Neural cell (in vitro differentiated cells): ENCODE results near the gene MYRIP. TPM values are rescaled to one million over a fixed set of nuclear protein-coding genes. Genes with fewer than 3 reads are reported as not detected.
"Not testable (repeated sequence)": the region's sequence is repeated elsewhere in the genome, so short reads cannot be mapped to it uniquely, and the experiment has no call there.

ENCODE experiments used
- H2AFZ ChIP-seq: fragments of 200-600, 300-800 bp; sonication (generic), shearing (Covaris generic); 2 replicates; pipeline ENCODE4 v1.6.0; 2014; ENCODE audit warnings: low read depth, mild to moderate bottlenecking, antibody characterized with exemption, low read length, moderate library complexity
- H3F3A ChIP-seq: fragments of 200-600 bp; shearing (Covaris generic); 2 replicates; pipeline ENCODE4 v1.6.1; 2016; ENCODE audit warnings: mild to moderate bottlenecking, moderate library complexity, mixed read lengths, antibody characterized with exemption, low read length; ENCODE audit not compliant: insufficient read depth, poor library complexity, severe bottlenecking
- H3K27ac ChIP-seq: fragments of 200-600, 300-800 bp; sonication (generic), shearing (Covaris generic); 2 replicates; pipeline ENCODE4 v1.5.1; 2014; ENCODE audit warnings: mild to moderate bottlenecking, low read length, moderate library complexity
- H3K27me3 ChIP-seq: fragments of 300-800, 200-600 bp; sonication (generic), shearing (Covaris generic); 2 replicates; pipeline ENCODE4 v1.6.0; 2014; ENCODE audit warnings: mild to moderate bottlenecking, low read depth, low read length, moderate library complexity; ENCODE audit not compliant: insufficient read depth
- H3K36me3 ChIP-seq: fragments of 300-800, 200-600 bp; sonication (generic), shearing (Covaris generic); 2 replicates; pipeline ENCODE4 v1.5.1; 2014; ENCODE audit warnings: mild to moderate bottlenecking, antibody characterized with exemption, low read length, moderate library complexity; ENCODE audit not compliant: insufficient read depth
- H3K4me2 ChIP-seq: fragments of 300-800, 200-600 bp; sonication (generic), shearing (Covaris generic); 2 replicates; pipeline ENCODE4 v1.6.0; 2014; ENCODE audit warnings: mild to moderate bottlenecking, low read length
- H3K4me3 ChIP-seq: fragments of 300-800, 200-600 bp; sonication (generic), shearing (Covaris generic); 2 replicates; pipeline ENCODE4 v1.5.1; 2014; ENCODE audit warnings: mild to moderate bottlenecking, low read length, moderate library complexity
- H3K79me2 ChIP-seq: fragments of 200-600 bp; shearing (Covaris generic); replicated peaks from 2 replicates; pipeline ENCODE4 v1.6.0; 2014; ENCODE audit warnings: mild to moderate bottlenecking, low read length, moderate library complexity; ENCODE audit not compliant: insufficient read depth
- H3K9ac ChIP-seq: fragments of 300-800, 200-600 bp; sonication (generic), shearing (Covaris generic); 2 replicates; pipeline ENCODE4 v1.6.1; 2016; ENCODE audit warnings: mild to moderate bottlenecking, low read length, mixed read lengths
- H3K9me2 ChIP-seq: fragments of 200-600 bp; shearing (Covaris generic); 2 replicates; pipeline ENCODE4 v1.6.1; 2016; ENCODE audit warnings: mild to moderate bottlenecking, low read length, mixed read lengths; ENCODE audit not compliant: insufficient read depth
- H3K9me3 ChIP-seq: fragments of 200-600, 300-800 bp; sonication (generic), shearing (Covaris generic); 2 replicates; pipeline ENCODE4 v1.6.1; 2016; ENCODE audit warnings: mild to moderate bottlenecking, mixed run types, low read length, moderate library complexity, mixed read lengths
- H4K20me1 ChIP-seq: fragments of 200-600 bp; shearing (Covaris generic); 2 replicates; pipeline ENCODE4 v1.6.1; 2016; ENCODE audit warnings: mild to moderate bottlenecking, mixed run types; ENCODE audit not compliant: insufficient read depth
- CTCF ChIP-seq: fragments of 450-650 bp; IDR thresholded peaks from 2 replicates; pipeline ENCODE4 v1.5.1; 2014; ENCODE audit warnings: antibody characterized with exemption, mild to moderate bottlenecking, moderate library complexity; ENCODE audit not compliant: poor library complexity, severe bottlenecking
- EP300 ChIP-seq: fragments of 450-650 bp; conservative IDR thresholded peaks from 2 replicates; pipeline ENCODE4 v1.6.1; 2014; ENCODE audit warnings: antibody characterized with exemption, mild to moderate bottlenecking, moderate library complexity; ENCODE audit not compliant: poor library complexity, severe bottlenecking
- EZH2 ChIP-seq: fragments of 200-600, 300-800 bp; shearing (Covaris generic), sonication (generic); IDR thresholded peaks from 2 replicates; pipeline ENCODE4 v1.6.1; 2014; ENCODE audit warnings: antibody characterized with exemption, low read length, borderline replicate concordance, mild to moderate bottlenecking; ENCODE audit not compliant: insufficient read depth, poor library complexity, severe bottlenecking
- MXI1 ChIP-seq: fragments of 450-650 bp; conservative IDR thresholded peaks from 2 replicates; pipeline ENCODE4 v1.6.1; 2014; ENCODE audit warnings: antibody characterized with exemption, mild to moderate bottlenecking; ENCODE audit not compliant: poor library complexity, severe bottlenecking
- POLR2AphosphoS5 ChIP-seq: IDR thresholded peaks from 2 replicates; pipeline ENCODE4 v1.6.1; 2012
- RAD21 ChIP-seq: fragments of 450-650 bp; conservative IDR thresholded peaks from 2 replicates; pipeline ENCODE4 v1.6.1; 2014; ENCODE audit warnings: antibody characterized with exemption, mild to moderate bottlenecking, moderate library complexity
- REST ChIP-seq: IDR thresholded peaks from 2 replicates; pipeline ENCODE4 v1.6.1; 2012; ENCODE audit warnings: borderline replicate concordance
- SMC3 ChIP-seq: fragments of 450-650 bp; conservative IDR thresholded peaks from 2 replicates; pipeline ENCODE4 v1.6.1; 2014; ENCODE audit warnings: antibody characterized with exemption, mild to moderate bottlenecking, moderate library complexity; ENCODE audit not compliant: poor library complexity
- TAF1 ChIP-seq: IDR thresholded peaks from 2 replicates; pipeline ENCODE4 v1.6.1; 2012; ENCODE audit warnings: low read depth
- polyA plus RNA-seq: library from polyadenylated mRNA; depleted of rRNA; stranded (reverse); fragments of >200 nt; gene quantifications from 2 replicates; pipeline ENCODE4 v1.2.3, GENCODE V29; 2014

MYRIP gene
- polyA plus RNA-seq, 1 donor from 2014 or later: 0.76 TPM

- no peaks in the 10 kb centered on the region for H3K27me3 ChIP-seq
- H3K4me3 ChIP-seq: no peak overlapping the region
- H2AFZ ChIP-seq: no peak overlapping the region
- H3K9me2 ChIP-seq: no peaks in the 10 kb centered on the region
- no peak overlapping the region for H3K4me2 ChIP-seq
- no peaks in the 10 kb centered on the region for H3F3A ChIP-seq
- no peaks in the 10 kb centered on the region for H3K79me2 ChIP-seq
- H3K9ac ChIP-seq: no peak overlapping the region
- no peaks in the 10 kb centered on the region for H3K36me3 ChIP-seq
- no peaks in the 10 kb centered on the region for H4K20me1 ChIP-seq
- TF ChIP-seq TAF1 (no peak), RAD21 (no peak), EP300 (no peak), SMC3 (no peak), EZH2 (no peak)
- H3K27ac ChIP-seq: no peak overlapping the region
- no peaks in the 10 kb centered on the region for H3K9me3 ChIP-seq
Measured at GRCh38 chr3:40022297-40022827, 213.0 kb downstream of the MYRIP start.

- Histone ChIP-seq H3K9me2 (no peaks in the 10 kb centered on the region), H3K9ac (no peak overlapping the region), H3K4me3 (no peak overlapping the region), H3F3A (no peaks in the 10 kb centered on the region), H3K4me2 (no peak overlapping the region), H4K20me1 (no peaks in the 10 kb centered on the region), H3K27me3 (no peaks in the 10 kb centered on the region), H2AFZ (no peak overlapping the region), H3K27ac (no peak overlapping the region), H3K79me2 (no peaks in the 10 kb centered on the region), H3K9me3 (no peaks in the 10 kb centered on the region), H3K36me3 (no peaks in the 10 kb centered on the region)
- TF ChIP-seq POLR2AphosphoS5: no peak
- no peak for TF ChIP-seq TAF1
- no peak for TF ChIP-seq RAD21
- TF ChIP-seq MXI1: no peak
- no peak for TF ChIP-seq EZH2
- no peak for TF ChIP-seq CTCF
- TF ChIP-seq EP300: no peak
- TF ChIP-seq REST: no peak
- TF ChIP-seq SMC3: no peak
Measured at GRCh38 chr3:40024526-40024925, 215.1 kb downstream of the MYRIP start.

GRCh38 chr3:40025892-40026291, 216.5 kb downstream of the MYRIP start:
- H3K27me3 ChIP-seq, H3K4me2 ChIP-seq, H4K20me1 ChIP-seq, H2AFZ ChIP-seq, H3K36me3 ChIP-seq, H3F3A ChIP-seq, H3K9me3 ChIP-seq, H3K79me2 ChIP-seq, H3K27ac ChIP-seq, H3K9me2 ChIP-seq, H3K4me3 ChIP-seq, H3K9ac ChIP-seq: not testable (repeated sequence)
